ENCODE measurements around the gene NADK. TPM values are rescaled to one million over a fixed set of nuclear protein-coding genes. Genes with fewer than 3 reads are reported as not detected.
"Not testable (repeated sequence)": the region's sequence is repeated elsewhere in the genome, so short reads cannot be mapped to it uniquely, and the experiment has no call there.

Gene NADK
- total RNA-seq, 8 experiments from 2014 or later = 28.6 to 103 (median 41.1) TPM

GRCh38 chr1:1728308-1729005 is 49.8 kb downstream of the NADK start:
- WGBS, 10 experiments = 8 to 92% (median 82%) methylated on average over 2 to 6 of the region's 14 CpGs; no CpG with 5 or more reads in 5 of the 10 experiments
- in situ Hi-C loops (cut with MboI; ENCODE audit: low pct_unique_long_range_greater_than_20kb in 2 of 9, low sequenced_read_pairs in 9 of 9, unreplicated experiment in 9 of 9); H3K27ac ChIP-seq; H3K4me3 ChIP-seq; H3K4me1 ChIP-seq (replicated peaks in 1 of 2): not testable (repeated sequence)
- ATAC-seq (replicated peaks in 6 of 8) = peak in 3 of 8 experiments; percentile 28 to 47 (median 39)

- H3K4me1 ChIP-seq (replicated peaks in 1 of 2); H3K27ac ChIP-seq; ATAC-seq (replicated peaks in 6 of 8); H3K4me3 ChIP-seq; in situ Hi-C loops (cut with MboI; ENCODE audit: low pct_unique_long_range_greater_than_20kb in 2 of 9, low sequenced_read_pairs in 9 of 9, unreplicated experiment in 9 of 9): not testable (repeated sequence)
- WGBS, 10 experiments = 94 to 100% (median 100%) methylated on average over 1 to 2 of the region's 12 CpGs; no CpG with 5 or more reads in 7 of the 10 experiments
Observed at GRCh38 chr1:1727131-1727651, 51.1 kb downstream of the NADK start.

- in situ Hi-C loops (cut with MboI; ENCODE audit: low pct_unique_long_range_greater_than_20kb in 2 of 9, low sequenced_read_pairs in 9 of 9, unreplicated experiment in 9 of 9); H3K27ac ChIP-seq; ATAC-seq (replicated peaks in 6 of 8); H3K4me3 ChIP-seq; H3K4me1 ChIP-seq (replicated peaks in 1 of 2): not testable (repeated sequence)
- WGBS, 10 experiments = 90 to 100% (median 97%) methylated on average over 2 to 13 of the region's 17 CpGs; no CpG with 5 or more reads in 5 of the 10 experiments
Observed at GRCh38 chr1:1726088-1726487, 52.2 kb downstream of the NADK start.

GRCh38 chr1:1724035-1724864 is 54.0 kb downstream of the NADK start, which contains the start of gene CDK11A:
Gene CDK11A, minus strand, starts transcription at chr1:1724357. Its CDS starts 1,539 bp downstream, at chr1:1722818.
- 0 to 4% (median 0%) methylated on average over 3 to 10 of the region's 78 CpGs; no CpG with 5 or more reads in 7 of the 10 experiments for WGBS, 10 experiments
- H3K4me1 ChIP-seq (replicated peaks in 1 of 2); in situ Hi-C loops (cut with MboI; ENCODE audit: low pct_unique_long_range_greater_than_20kb in 2 of 9, low sequenced_read_pairs in 9 of 9, unreplicated experiment in 9 of 9): not testable (repeated sequence)
- peak within 1 kb of the TSS; percentile 70 to 86 for H3K27ac ChIP-seq
- peak within 1 kb of the TSS; percentile 55 to 98 (median 87) for H3K4me3 ChIP-seq
- peak; percentile 77 to 98 (median 95) for ATAC-seq (replicated peaks in 6 of 8)

GRCh38 chr1:1721201-1721600 is 57.1 kb downstream of the NADK start:
- no peak for ATAC-seq (replicated peaks in 6 of 8)
- in situ Hi-C loops (cut with MboI; ENCODE audit: low pct_unique_long_range_greater_than_20kb in 2 of 9, low sequenced_read_pairs in 9 of 9, unreplicated experiment in 9 of 9) = no loop called here
- H3K4me3 ChIP-seq = no peak overlapping the region
- WGBS, 10 experiments = 71 to 100% (median 93%) methylated on average over 1 to 7 of the region's 7 CpGs; no CpG with 5 or more reads in 3 of the 10 experiments
- H3K27ac ChIP-seq = no peak overlapping the region
- peaks cover 0 to 8% of the 10 kb centered on the region in 2 donors for H3K4me1 ChIP-seq (replicated peaks in 1 of 2)

- in situ Hi-C loops (cut with MboI; ENCODE audit: low pct_unique_long_range_greater_than_20kb in 2 of 9, low sequenced_read_pairs in 9 of 9, unreplicated experiment in 9 of 9); H3K4me3 ChIP-seq; H3K4me1 ChIP-seq (replicated peaks in 1 of 2); H3K27ac ChIP-seq: not testable (repeated sequence)
- 20 to 93% (median 72%) methylated on average over 1 to 6 of the region's 18 CpGs; no CpG with 5 or more reads in 4 of the 10 experiments for WGBS, 10 experiments
- peak in 5 of 8 experiments; percentile 9 to 86 (median 20) for ATAC-seq (replicated peaks in 6 of 8)
Observed at GRCh38 chr1:1715109-1715883, 63.0 kb downstream of the NADK start.

- no CpG with 5 or more reads among the region's 20 CpGs for WGBS, 10 experiments
- peak in 3 of 8 experiments; percentile 7 to 15 (median 11) for ATAC-seq (replicated peaks in 6 of 8)
- H3K27ac ChIP-seq; in situ Hi-C loops (cut with MboI; ENCODE audit: low pct_unique_long_range_greater_than_20kb in 2 of 9, low sequenced_read_pairs in 9 of 9, unreplicated experiment in 9 of 9); H3K4me3 ChIP-seq; H3K4me1 ChIP-seq (replicated peaks in 1 of 2): not testable (repeated sequence)
Observed at GRCh38 chr1:1707897-1708296, 70.4 kb downstream of the NADK start.

- ATAC-seq (replicated peaks in 6 of 8); in situ Hi-C loops (cut with MboI; ENCODE audit: low pct_unique_long_range_greater_than_20kb in 2 of 9, low sequenced_read_pairs in 9 of 9, unreplicated experiment in 9 of 9); H3K27ac ChIP-seq; H3K4me3 ChIP-seq; H3K4me1 ChIP-seq (replicated peaks in 1 of 2): not testable (repeated sequence)
- no CpG with 5 or more reads among the region's 23 CpGs for WGBS, 10 experiments
Observed at GRCh38 chr1:1707241-1707640, 71.0 kb downstream of the NADK start.

GRCh38 chr1:1705623-1706022 is 72.6 kb downstream of the NADK start:
- ATAC-seq (replicated peaks in 6 of 8); H3K27ac ChIP-seq; H3K4me1 ChIP-seq (replicated peaks in 1 of 2); H3K4me3 ChIP-seq; in situ Hi-C loops (cut with MboI; ENCODE audit: low pct_unique_long_range_greater_than_20kb in 2 of 9, low sequenced_read_pairs in 9 of 9, unreplicated experiment in 9 of 9): not testable (repeated sequence)
- WGBS, 10 experiments = no CpG with 5 or more reads among the region's 10 CpGs

GRCh38 chr1:1704284-1704957 is 73.8 kb downstream of the NADK start:
- H3K27ac ChIP-seq; in situ Hi-C loops (cut with MboI; ENCODE audit: low pct_unique_long_range_greater_than_20kb in 2 of 9, low sequenced_read_pairs in 9 of 9, unreplicated experiment in 9 of 9); H3K4me1 ChIP-seq (replicated peaks in 1 of 2); ATAC-seq (replicated peaks in 6 of 8); H3K4me3 ChIP-seq: not testable (repeated sequence)
- 90% methylated on average over 4 of the region's 27 CpGs; no CpG with 5 or more reads in 9 of the 10 experiments for WGBS, 10 experiments

GRCh38 chr1:1703796-1704195 is 74.5 kb downstream of the NADK start:
- no peak for ATAC-seq (replicated peaks in 6 of 8)
- no peaks in the 10 kb centered on the region for H3K4me1 ChIP-seq (replicated peaks in 1 of 2)
- in situ Hi-C loops (cut with MboI; ENCODE audit: low pct_unique_long_range_greater_than_20kb in 2 of 9, low sequenced_read_pairs in 9 of 9, unreplicated experiment in 9 of 9) = no loop called here
- 100% methylated on average over 5 of the region's 22 CpGs; no CpG with 5 or more reads in 9 of the 10 experiments for WGBS, 10 experiments
- no peak overlapping the region for H3K4me3 ChIP-seq
- no peak overlapping the region for H3K27ac ChIP-seq

- H3K4me1 ChIP-seq (replicated peaks in 1 of 2); ATAC-seq (replicated peaks in 6 of 8); H3K27ac ChIP-seq; in situ Hi-C loops (cut with MboI; ENCODE audit: low pct_unique_long_range_greater_than_20kb in 2 of 9, low sequenced_read_pairs in 9 of 9, unreplicated experiment in 9 of 9); H3K4me3 ChIP-seq: not testable (repeated sequence)
- no CpG with 5 or more reads among the region's 18 CpGs for WGBS, 10 experiments
Observed at GRCh38 chr1:1702506-1702905, 75.8 kb downstream of the NADK start.

All from motor neuron (in vitro differentiated cells).